ENCODE results near the gene IFITM1.
"Not testable (repeated sequence)": the region's sequence is repeated elsewhere in the genome, so short reads cannot be mapped to it uniquely, and the experiment has no call there.

The IFITM1 gene

DNA sequence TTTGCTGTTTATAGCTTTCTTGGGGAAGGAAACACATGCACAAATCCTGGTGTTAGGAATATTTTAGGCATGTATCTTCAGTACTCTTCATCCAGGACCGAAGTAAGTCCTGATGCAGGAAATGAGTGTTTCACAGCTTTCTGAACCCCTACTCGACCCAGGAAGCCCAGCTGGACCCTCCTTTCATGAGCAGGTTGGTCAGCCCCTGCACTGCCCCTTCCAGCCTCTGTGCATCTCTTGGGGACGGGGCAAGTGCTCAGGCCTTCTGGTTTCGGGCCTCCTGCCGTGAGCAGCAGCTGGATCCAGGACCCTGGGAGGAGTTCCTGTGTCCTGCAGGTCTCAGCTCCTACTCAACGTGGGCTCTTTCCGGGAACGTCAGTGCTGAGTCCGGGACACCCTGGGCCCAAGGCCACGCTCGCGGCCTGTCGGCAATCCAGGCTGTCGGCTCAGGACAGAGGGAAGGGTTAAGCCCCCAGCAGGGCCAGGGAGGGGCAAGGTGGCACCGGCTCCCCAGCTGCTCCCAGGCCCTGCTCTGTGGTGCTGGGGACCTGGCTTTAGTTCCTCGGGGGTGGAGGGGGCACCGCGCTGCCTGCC lies 3.8 kb upstream of the IFITM1 start:
- not testable (repeated sequence) for DNase-seq

DNA sequence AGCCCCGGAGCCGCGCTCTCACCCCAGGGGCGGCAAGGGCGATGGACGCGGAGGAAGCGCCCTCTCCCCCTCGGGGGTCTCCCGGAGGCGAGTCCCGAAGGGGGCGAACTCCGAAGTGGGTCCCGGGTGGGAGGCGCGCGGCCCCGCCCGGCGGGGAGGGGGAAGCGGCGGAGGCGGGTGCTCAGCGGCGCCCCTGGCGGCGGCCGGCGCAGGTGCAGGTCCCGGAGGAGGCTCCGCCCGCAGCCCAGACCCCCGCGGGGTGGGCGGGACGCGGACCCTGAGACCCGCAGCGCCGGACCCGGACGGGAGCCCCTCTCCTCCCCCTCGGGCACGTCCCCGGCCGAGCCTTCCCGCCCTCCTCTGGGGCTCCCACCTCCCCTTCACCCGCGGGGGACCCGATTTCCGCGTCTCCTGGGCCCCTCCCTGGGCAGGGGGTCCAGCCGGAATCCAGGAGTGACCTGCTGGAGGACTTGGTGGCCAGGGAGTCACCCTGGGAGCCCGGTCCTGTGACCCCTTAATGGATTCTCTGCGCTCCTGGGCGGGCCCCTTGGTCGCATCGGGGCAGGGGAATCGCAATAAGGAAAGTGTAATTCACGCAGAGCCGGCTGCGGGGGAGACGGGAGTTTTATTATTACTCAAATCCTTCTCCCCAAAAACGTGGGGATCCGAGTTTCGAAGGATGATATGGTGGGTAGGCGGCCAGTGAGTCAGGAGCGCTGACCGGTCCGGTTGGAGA lies 2.7 kb upstream of the IFITM1 start:
- not testable (repeated sequence) for DNase-seq

DNA sequence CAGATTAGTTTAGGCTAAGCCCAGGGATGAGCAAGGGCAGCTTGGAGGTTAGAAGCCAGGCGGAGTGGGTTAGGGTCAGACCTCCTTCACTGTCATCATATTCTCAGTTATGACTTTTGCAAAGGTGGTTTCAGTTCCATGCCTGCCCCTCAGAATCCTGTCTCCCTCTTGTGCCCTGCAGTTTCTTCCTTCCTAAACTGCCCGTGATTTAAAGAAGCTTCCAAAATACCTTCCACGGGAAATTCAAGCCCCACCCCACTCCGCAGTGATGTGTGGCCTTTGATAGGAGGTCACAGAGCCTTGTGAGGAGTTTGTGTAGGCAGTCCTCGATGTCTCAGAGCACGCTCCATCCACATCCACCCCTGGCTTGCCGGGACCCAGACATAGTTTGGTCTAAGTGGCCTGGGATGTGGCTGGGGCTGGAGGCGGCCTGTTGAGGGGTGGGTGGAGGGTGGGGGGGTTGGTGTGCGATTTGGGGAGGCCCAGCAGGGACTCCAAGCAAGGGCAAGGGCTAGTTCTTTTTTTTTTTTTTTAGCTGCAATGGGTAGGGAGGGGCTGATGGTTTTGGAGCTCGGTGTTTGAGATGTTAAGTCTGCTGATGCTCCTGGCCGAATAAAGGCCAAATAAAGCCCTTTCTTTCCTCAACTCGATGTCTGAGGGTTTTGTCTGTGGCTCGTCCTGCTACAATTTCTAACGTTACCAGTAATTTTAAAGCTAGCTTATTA lies 1.6 kb upstream of the IFITM1 start:
- DNase-seq = no peak

DNA sequence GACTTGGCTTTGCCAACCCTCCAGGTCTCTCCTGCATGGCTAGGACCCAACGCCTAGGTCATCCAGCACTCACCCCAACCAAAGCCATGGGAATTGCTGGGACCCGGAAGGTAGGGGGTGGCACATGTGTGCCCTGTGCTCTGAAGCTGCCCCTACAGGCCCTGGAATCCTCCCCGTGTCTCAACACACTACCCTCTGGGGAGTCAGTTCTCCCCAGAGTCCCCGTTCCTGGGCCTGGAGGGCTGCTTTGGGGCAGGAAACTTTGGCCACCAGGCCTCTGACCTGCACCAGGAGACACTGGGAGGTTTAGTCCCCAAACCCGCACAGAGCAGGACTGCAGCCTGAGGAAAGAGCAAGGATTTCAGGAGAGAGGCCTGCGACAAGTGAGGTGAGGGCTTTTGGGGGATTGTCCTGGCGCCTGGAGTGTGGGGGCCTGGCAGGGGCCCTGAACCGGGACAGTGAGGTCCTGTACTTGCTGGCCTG lies 495 bp upstream of the IFITM1 start:
- no peak for DNase-seq

DNA sequence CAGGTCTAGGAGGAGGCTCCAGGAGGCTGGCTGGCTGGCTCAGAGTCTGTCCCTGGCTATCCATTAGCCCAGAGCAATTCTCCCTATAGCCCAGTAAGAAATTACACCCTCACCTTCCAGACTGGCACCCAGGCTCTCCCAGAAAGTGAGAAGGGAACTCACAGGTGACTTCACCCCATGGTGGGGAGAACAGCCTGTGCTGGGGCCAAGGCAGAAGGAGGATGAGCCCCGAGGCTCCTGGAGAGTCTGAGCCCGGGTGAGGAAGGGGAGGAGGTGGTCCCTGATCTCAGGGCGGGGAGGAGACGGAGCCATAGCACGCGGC lies 675 bp downstream of the IFITM1 start:
- DNase-seq = not testable (repeated sequence)

DNA sequence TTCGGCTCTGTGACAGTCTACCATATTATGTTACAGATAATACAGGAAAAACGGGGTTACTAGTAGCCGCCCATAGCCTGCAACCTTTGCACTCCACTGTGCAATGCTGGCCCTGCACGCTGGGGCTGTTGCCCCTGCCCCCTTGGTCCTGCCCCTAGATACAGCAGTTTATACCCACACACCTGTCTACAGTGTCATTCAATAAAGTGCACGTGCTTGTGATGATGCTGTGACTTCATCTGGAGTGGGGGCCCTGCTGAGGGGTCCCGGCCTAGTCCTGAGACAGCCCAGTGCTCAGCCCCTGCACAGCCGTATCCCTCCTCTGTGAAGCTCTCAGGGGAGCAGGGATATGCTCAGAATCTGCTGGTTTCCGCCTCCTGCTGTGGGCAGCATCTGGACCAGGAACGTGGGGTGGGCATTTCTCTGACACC lies 1.2 kb downstream of the IFITM1 start:
- no peak for DNase-seq

DNA sequence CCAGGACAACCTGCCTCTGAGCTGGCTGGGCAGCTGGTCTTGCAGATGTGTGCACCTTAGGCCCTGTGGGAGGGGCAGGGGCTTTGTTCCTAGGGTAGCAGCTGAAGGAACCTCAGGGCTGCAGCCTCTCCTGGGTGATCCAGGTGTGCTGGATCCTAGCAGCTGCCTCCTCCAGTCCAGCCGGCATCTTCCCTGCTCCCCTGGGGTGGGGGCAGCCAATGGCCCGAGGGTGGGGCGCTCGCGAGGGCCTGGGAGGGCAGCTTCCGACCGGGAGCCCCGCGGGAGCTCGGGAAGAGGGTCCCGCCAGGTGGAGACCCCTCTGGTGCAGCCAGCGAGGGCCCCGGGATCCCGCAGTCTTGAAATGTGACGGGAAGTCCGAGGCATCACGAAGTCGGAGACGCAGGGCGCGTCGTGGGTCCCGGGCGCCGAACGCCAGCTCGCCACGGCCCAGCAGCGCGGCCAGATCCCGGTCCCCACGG lies 1.7 kb downstream of the IFITM1 start:
- DNase-seq = no peak

DNA sequence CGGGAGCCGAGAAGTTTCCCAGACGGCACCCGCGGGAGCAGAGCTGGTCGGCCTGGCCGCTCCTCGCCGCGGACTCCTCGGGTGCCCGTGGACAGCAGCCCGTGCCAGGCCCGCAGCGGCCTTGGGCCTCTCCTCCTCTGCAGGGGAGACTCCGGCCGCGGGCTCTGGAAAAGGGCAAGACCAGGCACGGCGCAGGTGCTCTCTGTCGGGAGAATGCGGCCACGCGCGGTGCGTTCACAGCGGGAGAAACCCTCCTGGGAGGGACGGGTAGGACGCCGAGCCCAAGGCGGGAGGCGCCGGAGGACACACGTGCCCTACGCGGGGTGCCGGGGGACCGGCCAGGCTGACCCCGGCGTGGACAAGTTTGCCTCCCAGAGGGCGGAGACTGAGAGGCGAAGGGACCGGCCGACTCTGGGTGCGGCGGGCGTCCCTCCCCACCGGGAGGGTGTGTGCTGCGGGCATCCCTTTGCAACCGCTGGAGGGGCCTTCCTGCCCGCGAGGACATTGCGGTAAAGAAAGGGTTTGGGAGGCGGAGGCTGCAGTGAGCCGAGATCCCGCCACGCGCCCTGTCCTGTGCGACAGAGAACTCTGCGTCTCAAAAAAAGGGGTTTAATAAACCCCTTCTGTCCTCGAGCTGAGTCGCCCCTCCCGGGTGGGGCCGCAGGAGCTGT lies 2.3 kb downstream of the IFITM1 start:
- no peak for DNase-seq

DNA sequence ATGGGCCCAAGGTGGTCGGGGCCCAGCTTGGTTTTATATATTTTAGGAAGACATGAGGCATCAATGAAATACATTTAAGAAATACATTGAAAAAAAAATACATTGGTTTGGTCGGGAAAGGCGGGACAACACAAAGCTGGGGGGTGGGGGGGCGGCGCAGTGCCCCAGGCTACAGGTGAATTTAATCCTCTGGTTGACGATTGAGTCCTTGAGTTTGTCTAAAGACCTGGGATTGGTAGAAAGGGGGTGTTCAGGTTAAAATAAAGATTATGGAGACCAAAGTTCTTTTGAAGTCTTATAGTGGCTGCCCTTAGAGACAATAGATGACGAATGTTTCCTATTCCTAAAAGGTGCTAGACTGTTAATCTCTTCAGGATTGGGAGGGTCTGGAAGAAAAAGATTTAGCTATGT lies 3.1 kb downstream of the IFITM1 start:
- no peak for DNase-seq

DNA sequence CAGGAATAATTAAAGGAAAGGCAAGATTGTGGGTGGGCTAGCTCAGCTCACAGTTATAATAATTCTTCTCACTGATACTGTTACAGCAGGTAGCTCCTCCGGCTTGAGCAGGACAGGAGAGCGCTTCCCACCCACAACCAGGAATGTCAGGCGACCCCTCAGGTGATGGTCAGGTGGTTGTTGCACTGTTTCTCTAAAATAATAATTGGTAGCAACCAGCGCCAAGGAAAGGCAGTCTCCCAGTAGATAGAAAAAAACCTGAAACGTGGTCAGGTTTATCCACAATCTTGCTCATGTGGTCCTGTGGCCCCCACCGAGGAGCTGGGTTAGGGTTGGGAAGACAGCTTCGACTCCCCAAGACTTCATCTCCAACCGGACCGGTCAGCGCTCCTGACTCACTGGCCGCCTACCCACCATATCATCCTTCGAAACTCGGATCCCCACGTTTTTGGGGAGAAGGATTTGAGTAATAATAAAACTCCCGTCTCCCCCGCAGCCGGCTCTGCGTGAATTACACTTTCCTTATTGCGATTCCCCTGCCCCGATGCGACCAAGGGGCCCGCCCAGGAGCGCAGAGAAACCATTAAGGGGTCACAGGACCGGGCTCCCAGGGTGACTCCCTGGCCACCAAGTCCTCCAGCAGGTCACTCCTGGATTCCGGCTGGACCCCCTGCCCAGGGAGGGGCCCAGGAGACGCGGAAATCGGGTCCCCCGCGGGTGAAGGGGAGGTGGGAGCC lies 4.0 kb downstream of the IFITM1 start:
- DNase-seq = not testable (repeated sequence)

DNA sequence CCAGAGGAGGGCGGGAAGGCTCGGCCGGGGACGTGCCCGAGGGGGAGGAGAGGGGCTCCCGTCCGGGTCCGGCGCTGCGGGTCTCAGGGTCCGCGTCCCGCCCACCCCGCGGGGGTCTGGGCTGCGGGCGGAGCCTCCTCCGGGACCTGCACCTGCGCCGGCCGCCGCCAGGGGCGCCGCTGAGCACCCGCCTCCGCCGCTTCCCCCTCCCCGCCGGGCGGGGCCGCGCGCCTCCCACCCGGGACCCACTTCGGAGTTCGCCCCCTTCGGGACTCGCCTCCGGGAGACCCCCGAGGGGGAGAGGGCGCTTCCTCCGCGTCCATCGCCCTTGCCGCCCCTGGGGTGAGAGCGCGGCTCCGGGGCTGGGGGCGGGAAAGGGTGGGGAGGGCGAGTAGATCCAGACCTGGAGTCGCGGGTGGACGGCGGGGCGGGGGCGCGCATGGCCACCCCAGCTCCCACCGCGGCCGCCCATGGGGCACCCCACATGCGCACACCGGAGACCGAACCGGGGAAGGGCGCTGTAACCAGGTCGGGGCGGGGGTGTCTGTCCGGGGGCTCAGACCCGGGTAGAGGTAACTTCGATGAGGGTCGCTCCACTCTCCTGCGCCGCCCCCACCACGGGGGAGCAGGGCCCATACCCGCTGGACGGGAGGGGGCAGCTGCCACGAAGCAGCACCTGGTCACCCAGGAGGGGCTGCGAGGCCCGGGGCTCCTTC lies 4.7 kb downstream of the IFITM1 start:
- DNase-seq = not testable (repeated sequence)

DNA sequence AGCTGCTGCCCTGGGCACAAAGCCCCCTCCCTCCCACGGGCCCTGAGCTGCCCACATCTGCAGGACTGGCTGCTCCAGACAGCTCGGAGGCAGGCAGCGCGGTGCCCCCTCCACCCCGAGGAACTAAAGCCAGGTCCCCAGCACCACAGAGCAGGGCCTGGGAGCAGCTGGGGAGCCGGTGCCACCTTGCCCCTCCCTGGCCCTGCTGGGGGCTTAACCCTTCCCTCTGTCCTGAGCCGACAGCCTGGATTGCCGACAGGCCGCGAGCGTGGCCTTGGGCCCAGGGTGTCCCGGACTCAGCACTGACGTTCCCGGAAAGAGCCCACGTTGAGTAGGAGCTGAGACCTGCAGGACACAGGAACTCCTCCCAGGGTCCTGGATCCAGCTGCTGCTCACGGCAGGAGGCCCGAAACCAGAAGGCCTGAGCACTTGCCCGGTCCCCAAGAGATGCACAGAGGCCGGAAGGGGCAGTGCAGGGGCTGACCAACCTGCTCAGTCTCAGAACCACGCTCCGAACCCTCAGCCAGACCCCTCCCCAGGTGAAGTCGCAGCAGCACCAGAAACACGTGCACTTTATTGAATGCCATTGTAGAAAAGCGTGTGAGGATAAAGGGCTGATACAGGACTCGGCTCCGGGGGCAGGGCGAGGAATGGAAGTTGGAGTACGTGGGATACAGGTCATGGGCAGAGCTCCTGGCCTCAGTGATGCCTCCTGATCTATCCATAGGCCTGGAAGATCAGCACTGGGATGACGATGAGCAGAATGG lies 5.5 kb downstream of the IFITM1 start:
- DNase-seq = not testable (repeated sequence)

DNA sequence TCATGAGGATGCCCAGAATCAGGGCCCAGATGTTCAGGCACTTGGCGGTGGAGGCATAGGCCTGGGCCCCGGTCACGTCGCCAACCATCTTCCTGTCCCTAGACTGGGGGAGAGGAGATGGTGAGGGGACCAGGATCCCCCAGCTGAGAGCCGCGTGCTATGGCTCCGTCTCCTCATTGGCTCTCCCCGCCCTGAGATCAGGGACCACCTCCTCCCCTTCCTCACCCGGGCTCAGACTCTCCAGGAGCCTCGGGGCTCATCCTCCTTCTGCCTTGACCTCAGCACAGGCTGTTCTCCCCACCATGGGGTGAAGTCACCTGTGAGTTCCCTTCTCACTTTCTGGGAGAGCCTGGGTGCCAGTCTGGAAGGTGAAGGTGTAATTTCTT lies 6.0 kb downstream of the IFITM1 start:
- DNase-seq = not testable (repeated sequence)

DNA sequence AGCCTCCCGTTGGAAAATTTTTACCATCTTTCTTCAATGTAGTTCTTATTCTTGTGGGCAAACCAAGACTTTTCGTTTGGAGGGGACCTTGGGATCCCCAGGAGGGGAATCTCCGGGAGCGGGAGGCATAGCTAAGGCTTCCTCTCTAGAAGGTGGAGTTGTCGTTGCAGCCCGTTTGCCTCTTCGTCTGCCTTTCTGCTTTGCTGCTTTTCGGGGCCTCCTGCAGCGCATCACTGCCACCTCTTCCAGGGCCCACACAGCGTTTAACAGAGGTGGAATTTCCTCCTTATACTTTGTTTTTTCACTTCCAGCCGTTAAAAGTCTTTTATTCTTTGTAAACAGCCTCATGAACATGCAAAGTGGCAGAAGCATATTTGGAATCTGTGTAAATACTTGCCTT lies 10.3 kb downstream of the IFITM1 start:
- DNase-seq = no peak

DNA sequence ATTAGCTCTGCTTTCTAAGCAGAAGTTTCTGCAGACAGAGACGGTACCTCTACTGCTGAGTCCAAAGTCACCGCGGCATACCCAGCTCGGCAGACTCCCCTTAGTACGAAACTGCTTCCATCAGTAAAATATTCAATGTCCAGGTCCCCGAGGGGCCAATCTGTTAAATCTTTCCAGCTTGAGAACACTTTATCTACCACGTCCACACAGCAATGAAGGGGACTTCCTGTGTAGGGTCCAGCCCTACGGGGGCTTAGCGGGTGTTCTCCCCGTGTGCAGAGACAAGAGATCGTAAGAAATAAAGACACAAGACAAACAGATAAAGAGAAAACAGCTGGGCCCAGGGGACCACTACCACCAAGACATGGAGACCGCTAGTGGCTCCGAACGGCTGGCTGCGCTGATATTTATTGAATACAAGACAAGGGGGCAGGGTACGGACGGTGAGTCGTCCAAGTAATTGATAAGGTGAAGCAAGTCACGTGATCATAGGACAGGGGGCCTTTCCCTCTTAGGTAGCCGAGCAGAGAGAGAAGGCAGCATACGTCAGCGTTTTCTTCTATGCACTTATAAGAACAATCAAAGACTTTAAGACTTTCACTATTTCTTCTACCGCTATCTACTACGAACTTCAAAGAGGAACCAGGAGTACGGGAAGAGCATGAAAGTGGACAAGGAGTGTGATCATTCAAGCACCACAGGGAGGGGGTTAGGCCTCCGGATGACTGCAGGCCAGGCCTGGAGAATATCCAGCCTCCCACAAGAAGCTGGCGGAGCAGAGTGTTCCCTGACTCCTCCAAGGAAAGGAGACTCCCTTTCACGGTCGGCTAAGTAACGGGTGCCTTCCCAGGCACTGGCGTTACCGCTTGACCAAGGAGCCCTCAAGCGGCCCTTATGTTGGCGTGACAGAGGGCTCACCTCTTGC lies 11.0 kb downstream of the IFITM1 start:
- not testable (repeated sequence) for DNase-seq

DNA sequence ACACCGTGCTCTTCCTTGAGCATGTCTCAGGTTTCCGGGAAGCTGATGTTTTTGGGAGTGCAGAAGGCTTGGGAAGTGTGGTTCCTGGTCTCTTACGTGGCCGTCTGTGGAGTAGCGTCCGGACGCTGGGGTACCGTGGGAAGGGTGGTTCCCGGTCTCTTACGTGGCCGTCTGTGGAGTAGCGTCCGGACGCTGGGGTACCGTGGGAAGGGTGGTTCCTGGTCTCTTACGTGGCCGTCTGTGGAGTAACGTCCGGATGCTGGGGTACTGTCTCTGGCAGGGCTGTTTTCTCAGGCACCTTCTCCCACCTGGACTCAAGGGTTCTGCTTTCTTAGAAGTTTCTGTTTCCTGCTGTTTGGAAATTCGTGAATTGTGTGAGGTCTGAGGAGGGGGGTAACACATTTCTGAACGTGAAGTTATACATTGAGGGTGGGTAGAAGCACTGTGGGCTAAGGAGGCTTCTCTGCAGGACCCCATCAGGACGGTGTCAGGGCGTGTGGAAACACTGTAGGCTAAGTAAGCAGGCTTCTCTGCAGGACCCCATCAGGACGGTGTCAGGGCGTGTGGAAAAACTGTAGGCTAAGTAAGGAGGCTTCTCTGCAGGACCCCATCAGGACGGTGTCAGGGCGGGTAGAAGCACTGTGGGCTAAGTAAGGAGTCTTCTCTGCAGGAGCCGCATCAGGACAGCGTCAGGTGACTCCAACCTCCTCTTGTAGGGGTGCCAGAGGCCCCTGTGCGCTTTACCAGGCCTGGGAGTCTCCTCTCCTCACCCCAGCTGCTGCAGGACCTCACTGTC lies 12.2 kb downstream of the IFITM1 start:
- no peak for DNase-seq

DNA sequence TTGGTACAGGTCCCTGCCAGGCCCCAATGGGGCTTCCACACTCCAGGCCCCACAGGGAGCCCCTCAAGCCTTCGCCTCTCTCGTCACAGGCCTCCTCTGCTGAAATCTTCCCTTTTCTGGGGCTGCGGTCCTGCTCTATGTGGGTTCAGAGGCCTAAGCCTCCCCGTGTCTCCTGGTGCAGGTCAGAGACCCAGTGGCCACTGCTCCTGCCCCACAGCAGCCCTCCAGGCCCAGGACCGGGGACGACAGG lies 12.7 kb downstream of the IFITM1 start:
- no peak for DNase-seq

DNA sequence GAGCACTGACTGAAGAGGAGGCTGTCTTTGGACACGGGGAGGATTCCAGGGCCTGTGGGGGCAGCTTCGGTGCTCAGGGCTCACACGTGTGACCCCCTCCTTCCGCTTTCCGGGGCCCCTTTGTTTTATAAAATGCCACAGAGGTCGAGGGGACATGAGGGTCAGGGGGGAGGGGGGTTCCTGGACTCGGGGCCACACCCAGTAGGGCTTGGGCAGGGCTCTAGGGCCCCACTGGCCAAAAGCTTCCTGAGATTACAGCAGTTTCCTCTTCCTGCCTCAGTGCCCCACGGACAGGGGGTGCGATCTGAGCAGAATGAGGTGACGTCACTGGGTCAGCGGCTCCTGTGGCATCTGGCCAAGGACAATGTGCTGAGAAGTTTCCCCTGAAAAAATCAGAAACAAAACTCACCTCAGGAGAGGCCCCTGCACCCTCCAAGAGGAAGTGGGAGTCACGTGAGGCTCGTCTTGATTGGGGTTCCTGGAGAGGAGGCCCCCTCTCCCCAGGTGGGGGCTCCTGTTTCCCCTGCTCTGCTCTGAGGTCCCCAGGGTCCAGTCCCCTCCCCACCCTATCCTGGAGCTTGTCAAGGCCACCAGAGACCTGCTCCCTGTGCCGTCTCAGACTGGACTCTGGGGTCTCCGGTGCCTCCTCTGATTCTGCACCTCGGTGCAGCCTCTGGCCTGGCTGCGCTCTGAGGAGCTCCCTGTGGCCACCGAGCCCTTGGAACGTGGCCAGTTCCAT lies 13.2 kb downstream of the IFITM1 start:
- no peak for DNase-seq

DNA sequence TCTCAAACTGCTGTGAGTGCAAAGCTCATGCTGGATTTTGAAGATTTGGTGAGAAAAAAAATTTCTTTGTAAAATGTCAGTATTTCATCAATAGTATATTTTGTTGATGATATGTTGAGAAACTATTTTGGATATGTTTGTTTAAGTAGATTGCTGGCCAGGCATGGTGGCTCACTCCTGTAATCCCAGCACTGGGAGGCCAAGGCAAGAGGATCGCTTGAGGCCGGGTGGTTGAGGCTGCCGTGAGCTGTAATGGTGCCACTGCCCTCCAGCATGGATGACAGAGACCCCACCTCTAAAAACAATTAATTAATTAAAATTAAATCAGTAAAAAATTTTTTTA lies 13.7 kb downstream of the IFITM1 start:
- DNase-seq = no peak

Data from kidney glomerular epithelial cell (primary cell).